GM18499 (cell line): Measurements from ENCODE around the gene ASAP2.

Experiments
- ATAC-seq: cut with Tn5 transposase; IDR thresholded peaks from one replicate; pipeline ENCODE4 v1.9.1; 2021; ENCODE audit warnings: moderate number of reproducible peaks; ENCODE audit not compliant: insufficient read depth, unreplicated experiment

ASAP2 gene

GRCh38 chr2:9365498-9366019 is 158.9 kb downstream of the ASAP2 start:
- no peak for ATAC-seq

- no peak for ATAC-seq
These were observed 159.4 kb downstream of the ASAP2 start for GRCh38 chr2:9366026-9366425.

GRCh38 chr2:9370746-9371145 is 164.1 kb downstream of the ASAP2 start:
- ATAC-seq: no peak

GRCh38 chr2:9373047-9373446 is 166.4 kb downstream of the ASAP2 start:
- no peak for ATAC-seq

- ATAC-seq: no peak
These were observed 166.9 kb downstream of the ASAP2 start for GRCh38 chr2:9373476-9373875.

- ATAC-seq: no peak
These were observed 167.6 kb downstream of the ASAP2 start for GRCh38 chr2:9374071-9374730.

- no peak for ATAC-seq
These were observed 169.3 kb downstream of the ASAP2 start for GRCh38 chr2:9375857-9376428.

- no peak for ATAC-seq
These were observed 171.0 kb downstream of the ASAP2 start for GRCh38 chr2:9377461-9378097.

GRCh38 chr2:9378433-9379390 is 172.1 kb downstream of the ASAP2 start:
- ATAC-seq: no peak

- no peak for ATAC-seq
These were observed 172.8 kb downstream of the ASAP2 start for GRCh38 chr2:9379391-9379755.

GRCh38 chr2:9380702-9381628 is 174.4 kb downstream of the ASAP2 start:
- no peak for ATAC-seq

- ATAC-seq: no peak
These were observed 176.1 kb downstream of the ASAP2 start for GRCh38 chr2:9382604-9383235.

GRCh38 chr2:9384521-9384920 is 177.9 kb downstream of the ASAP2 start:
- no peak for ATAC-seq

- no peak for ATAC-seq
These were observed 179.2 kb downstream of the ASAP2 start for GRCh38 chr2:9385841-9386240.

GRCh38 chr2:9388199-9388681 is 181.6 kb downstream of the ASAP2 start:
- ATAC-seq: no peak

GRCh38 chr2:9388950-9389911 is 182.6 kb downstream of the ASAP2 start:
- no peak for ATAC-seq

- no peak for ATAC-seq
These were observed 183.7 kb downstream of the ASAP2 start for GRCh38 chr2:9390151-9390850.
